GM21786 (cell line): ENCODE results near the gene ATR.
A peak's percentile ranks its signal among the peaks of the same experiment; 100 is the strongest.
"Not testable (repeated sequence)": the region's sequence is repeated elsewhere in the genome, so short reads cannot be mapped to it uniquely, and the experiment has no call there.

ENCODE experiments used
- ATAC-seq: cut with Tn5 transposase; IDR thresholded peaks from one replicate; pipeline ENCODE4 v1.9.1; 2021; ENCODE audit not compliant: unreplicated experiment

ATR gene

GRCh38 chr3:142595581-142595950, 17.0 kb upstream of the ATR start:
- no peak for ATAC-seq

GRCh38 chr3:142595141-142595540, 16.6 kb upstream of the ATR start:
- ATAC-seq = no peak

GRCh38 chr3:142592268-142592667, 13.7 kb upstream of the ATR start:
- not testable (repeated sequence) for ATAC-seq

- ATAC-seq = no peak
Observed at GRCh38 chr3:142588703-142589102, 10.2 kb upstream of the ATR start.

- peak; percentile 84 for ATAC-seq
Observed at GRCh38 chr3:142586803-142587406, 8.4 kb upstream of the ATR start.

GRCh38 chr3:142581070-142581469, 2.5 kb upstream of the ATR start:
- ATAC-seq = not testable (repeated sequence)

- no peak for ATAC-seq
Observed at GRCh38 chr3:142580061-142580423, 1.5 kb upstream of the ATR start.

GRCh38 chr3:142577696-142578328, 721 bp downstream of the ATR start:
- ATAC-seq = no peak

- no peak for ATAC-seq
Observed at GRCh38 chr3:142576792-142577191, 1.7 kb downstream of the ATR start.

GRCh38 chr3:142574665-142575064, 3.9 kb downstream of the ATR start:
- ATAC-seq = no peak

GRCh38 chr3:142574223-142574622, 4.3 kb downstream of the ATR start:
- ATAC-seq = not testable (repeated sequence)

- ATAC-seq = not testable (repeated sequence)
Observed at GRCh38 chr3:142569422-142569821, 9.1 kb downstream of the ATR start.

- ATAC-seq = no peak
Observed at GRCh38 chr3:142568393-142569017, 10.0 kb downstream of the ATR start.

- ATAC-seq = no peak
Observed at GRCh38 chr3:142566096-142566495, 12.4 kb downstream of the ATR start.

GRCh38 chr3:142563496-142563997, 15.0 kb downstream of the ATR start:
- ATAC-seq = no peak

- ATAC-seq = no peak
Observed at GRCh38 chr3:142560118-142560517, 18.4 kb downstream of the ATR start.

- no peak for ATAC-seq
Observed at GRCh38 chr3:142553741-142554140, 24.8 kb downstream of the ATR start.

- not testable (repeated sequence) for ATAC-seq
Observed at GRCh38 chr3:142552579-142552978, 26.0 kb downstream of the ATR start.

GRCh38 chr3:142549986-142550385, 28.5 kb downstream of the ATR start:
- ATAC-seq = no peak

GRCh38 chr3:142543307-142543706, 35.2 kb downstream of the ATR start:
- ATAC-seq = no peak

- ATAC-seq = no peak
Observed at GRCh38 chr3:142542054-142542453, 36.5 kb downstream of the ATR start.

- ATAC-seq = no peak
Observed at GRCh38 chr3:142536519-142536918, 42.0 kb downstream of the ATR start.
